Lower lobe of right lung (tissue), 2 donors: Measurements from ENCODE around the gene CAPZA3. TPM values are rescaled to one million over a fixed set of nuclear protein-coding genes. Genes with fewer than 3 reads are reported as not detected.

ENCODE experiments used
- ATAC-seq, 2 donors: fragments of 200-7000 bp; cut with Tn5 transposase; one replicate each; pipeline ENCODE4 v1.9.1; 2020 to 2022; ENCODE audit warnings: mild to moderate bottlenecking in 2 of 2, moderate library complexity in 2 of 2
- DNase-seq: peaks from one replicate; pipeline ENCODE4 v3.0.0-alpha.2; 2020
- H3K27ac ChIP-seq: fragments of 200-600 bp; one replicate; pipeline ENCODE4 v1.8.0; 2022
- H3K27me3 ChIP-seq: fragments of 200-600 bp; one replicate; pipeline ENCODE4 v1.8.0; 2022; ENCODE audit warnings: low read depth
- H3K36me3 ChIP-seq: fragments of 200-600 bp; one replicate; pipeline ENCODE4 v1.8.0; 2022; ENCODE audit warnings: mild to moderate bottlenecking
- H3K4me1 ChIP-seq: fragments of 200-600 bp; one replicate; pipeline ENCODE4 v1.8.0; 2022
- H3K4me3 ChIP-seq: fragments of 200-600 bp; one replicate; pipeline ENCODE4 v1.8.0; 2022; ENCODE audit warnings: mild to moderate bottlenecking
- H3K9me3 ChIP-seq: fragments of 200-600 bp; one replicate; pipeline ENCODE4 v1.8.0; 2022
- CTCF ChIP-seq: fragments of 200-600 bp; IDR thresholded peaks from one replicate; pipeline ENCODE4 v1.8.0; 2022; ENCODE audit warnings: antibody characterized with exemption, mild to moderate bottlenecking
- intact Hi-C: fragments of 100-400 bp; cut with DNase I; formaldehyde crosslinking; loops from one replicate; pipeline ENCODE4 v1.11.0; 2022
- total RNA-seq: library from RNA; stranded (reverse); fragmentation: NEBNext Ultra II Directional; extraction: Animal tissue kit (Norgen Biotek cat#: 25700); gene quantifications from one replicate; pipeline ENCODE4 v1.2.1, GENCODE V29; 2021
- donor health status: DM: no; HTN: yes; CAD: no; lungs with severe emphysema.

The CAPZA3 gene
- total RNA-seq, 1 donor from 2014 or later, result not detected

GRCh38 chr12:18720690-18721089 is 17.2 kb upstream of the CAPZA3 start:
- no peak for TF ChIP-seq CTCF
- Histone ChIP-seq H3K9me3 (no peaks in the 10 kb centered on the region), H3K27me3 (no peaks in the 10 kb centered on the region), H3K4me1 (no peaks in the 10 kb centered on the region), H3K4me3 (no peak overlapping the region), H3K27ac (no peak overlapping the region), H3K36me3 (no peaks in the 10 kb centered on the region)
- intact Hi-C loops, result no loop called here
- DNase-seq (no peak), ATAC-seq (no peak)

GRCh38 chr12:18721452-18721851 is 16.5 kb upstream of the CAPZA3 start:
- ATAC-seq (no peak), DNase-seq (no peak)
- intact Hi-C loops, result no loop called here
- Histone ChIP-seq H3K4me1 (no peaks in the 10 kb centered on the region), H3K9me3 (no peaks in the 10 kb centered on the region), H3K36me3 (no peaks in the 10 kb centered on the region), H3K4me3 (no peak overlapping the region), H3K27me3 (no peaks in the 10 kb centered on the region), H3K27ac (no peak overlapping the region)
- TF ChIP-seq CTCF, result no peak

- peak; percentile 78 to 92 for ATAC-seq
- intact Hi-C loops, result no loop called here
Observed at GRCh38 chr12:18723752-18724151, 14.2 kb upstream of the CAPZA3 start.

GRCh38 chr12:18731156-18731555 is 6.8 kb upstream of the CAPZA3 start:
- no peaks in the 10 kb centered on the region for H3K4me1 ChIP-seq
- ATAC-seq, result no peak
- no peaks in the 10 kb centered on the region for H3K36me3 ChIP-seq
- no peaks in the 10 kb centered on the region for H3K27me3 ChIP-seq
- no peak for TF ChIP-seq CTCF
- H3K9me3 ChIP-seq, result peaks cover 11% of the 10 kb centered on the region
- H3K4me3 ChIP-seq, result no peak overlapping the region
- no peak overlapping the region for H3K27ac ChIP-seq
- intact Hi-C loops, result no loop called here
- no peak for DNase-seq

More at GRCh38 chr12:18723752-18724151, 14.2 kb upstream of the CAPZA3 start:
- DNase-seq, result no peak
- no peak overlapping the region for H3K27ac ChIP-seq
- H3K27me3 ChIP-seq, result no peaks in the 10 kb centered on the region
- TF ChIP-seq CTCF, result no peak
- H3K4me3 ChIP-seq, result no peak overlapping the region
- no peaks in the 10 kb centered on the region for H3K36me3 ChIP-seq
- H3K4me1 ChIP-seq, result no peaks in the 10 kb centered on the region
- no peaks in the 10 kb centered on the region for H3K9me3 ChIP-seq

GRCh38 chr12:18747895-18748294 is 10.0 kb downstream of the CAPZA3 start:
- no peaks in the 10 kb centered on the region for H3K36me3 ChIP-seq
- ATAC-seq (peak in 1 of 2 donors; percentile 83), DNase-seq (no peak)
- H3K4me1 ChIP-seq, result no peaks in the 10 kb centered on the region
- H3K27ac ChIP-seq, result no peak overlapping the region
- no peaks in the 10 kb centered on the region for H3K27me3 ChIP-seq
- H3K9me3 ChIP-seq, result no peaks in the 10 kb centered on the region
- intact Hi-C loops, result no loop called here
- no peak for TF ChIP-seq CTCF
- no peak overlapping the region for H3K4me3 ChIP-seq

- Histone ChIP-seq H3K36me3 (no peaks in the 10 kb centered on the region), H3K9me3 (no peaks in the 10 kb centered on the region), H3K4me1 (peaks cover 6% of the 10 kb centered on the region), H3K4me3 (no peak overlapping the region), H3K27ac (no peak overlapping the region), H3K27me3 (no peaks in the 10 kb centered on the region)
- intact Hi-C loops, result no loop called here
- ATAC-seq (no peak), DNase-seq (no peak)
- TF ChIP-seq CTCF, result no peak
Observed at GRCh38 chr12:18749386-18749957, 11.6 kb downstream of the CAPZA3 start.
